WTC11 (cell line): Measurements from ENCODE around the gene INPP4B.

Experiments used
- ELF4 ChIP-seq: sonication (generic); formaldehyde crosslinking; IDR thresholded peaks from 2 replicates; pipeline ENCODE4 v1.8.1; 2022; ENCODE audit warnings: low read depth, mild to moderate bottlenecking, moderate library complexity, missing genetic modification reagents
- NR3C1 ChIP-seq: sonication (generic); formaldehyde crosslinking; conservative IDR thresholded peaks from 2 replicates; pipeline ENCODE4 v1.8.1; 2023; ENCODE audit warnings: low read depth, mild to moderate bottlenecking, missing genetic modification reagents
- TF ChIP-seq, protein P1 (sequence below): fragments of 200-600 bp; IDR thresholded peaks from 2 replicates; pipeline ENCODE4 v1.8.0; 2022; ENCODE audit warnings: antibody characterized with exemption
- TF ChIP-seq, protein P2 (sequence below): sonication (generic); formaldehyde crosslinking; IDR thresholded peaks from 2 replicates; pipeline ENCODE4 v1.8.1; 2023; ENCODE audit warnings: mild to moderate bottlenecking, moderate library complexity, missing genetic modification reagents

DNA sequence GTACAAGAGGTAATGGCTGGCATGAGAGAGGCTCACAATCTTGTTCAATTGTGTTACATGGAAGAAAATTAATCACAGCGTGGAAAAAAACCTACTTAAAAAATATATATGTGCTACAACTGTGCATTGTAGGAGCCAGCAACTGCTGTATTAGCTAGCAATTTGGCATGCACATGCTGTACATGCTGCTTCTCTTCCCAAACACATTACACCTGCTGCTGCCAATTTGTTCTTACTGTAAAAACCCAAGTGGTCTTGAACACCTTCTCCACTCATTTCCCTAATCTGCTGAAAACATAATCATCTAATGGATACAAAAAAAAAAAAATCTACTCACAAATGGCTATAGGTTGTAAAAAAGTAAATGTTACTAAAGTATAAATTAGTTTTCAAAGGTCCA is 264.2 kb downstream of the INPP4B start:
- TF ChIP-seq, protein P1, sequence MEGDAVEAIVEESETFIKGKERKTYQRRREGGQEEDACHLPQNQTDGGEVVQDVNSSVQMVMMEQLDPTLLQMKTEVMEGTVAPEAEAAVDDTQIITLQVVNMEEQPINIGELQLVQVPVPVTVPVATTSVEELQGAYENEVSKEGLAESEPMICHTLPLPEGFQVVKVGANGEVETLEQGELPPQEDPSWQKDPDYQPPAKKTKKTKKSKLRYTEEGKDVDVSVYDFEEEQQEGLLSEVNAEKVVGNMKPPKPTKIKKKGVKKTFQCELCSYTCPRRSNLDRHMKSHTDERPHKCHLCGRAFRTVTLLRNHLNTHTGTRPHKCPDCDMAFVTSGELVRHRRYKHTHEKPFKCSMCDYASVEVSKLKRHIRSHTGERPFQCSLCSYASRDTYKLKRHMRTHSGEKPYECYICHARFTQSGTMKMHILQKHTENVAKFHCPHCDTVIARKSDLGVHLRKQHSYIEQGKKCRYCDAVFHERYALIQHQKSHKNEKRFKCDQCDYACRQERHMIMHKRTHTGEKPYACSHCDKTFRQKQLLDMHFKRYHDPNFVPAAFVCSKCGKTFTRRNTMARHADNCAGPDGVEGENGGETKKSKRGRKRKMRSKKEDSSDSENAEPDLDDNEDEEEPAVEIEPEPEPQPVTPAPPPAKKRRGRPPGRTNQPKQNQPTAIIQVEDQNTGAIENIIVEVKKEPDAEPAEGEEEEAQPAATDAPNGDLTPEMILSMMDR: no peak
- no peak for TF ChIP-seq ELF4
- TF ChIP-seq, protein P2, sequence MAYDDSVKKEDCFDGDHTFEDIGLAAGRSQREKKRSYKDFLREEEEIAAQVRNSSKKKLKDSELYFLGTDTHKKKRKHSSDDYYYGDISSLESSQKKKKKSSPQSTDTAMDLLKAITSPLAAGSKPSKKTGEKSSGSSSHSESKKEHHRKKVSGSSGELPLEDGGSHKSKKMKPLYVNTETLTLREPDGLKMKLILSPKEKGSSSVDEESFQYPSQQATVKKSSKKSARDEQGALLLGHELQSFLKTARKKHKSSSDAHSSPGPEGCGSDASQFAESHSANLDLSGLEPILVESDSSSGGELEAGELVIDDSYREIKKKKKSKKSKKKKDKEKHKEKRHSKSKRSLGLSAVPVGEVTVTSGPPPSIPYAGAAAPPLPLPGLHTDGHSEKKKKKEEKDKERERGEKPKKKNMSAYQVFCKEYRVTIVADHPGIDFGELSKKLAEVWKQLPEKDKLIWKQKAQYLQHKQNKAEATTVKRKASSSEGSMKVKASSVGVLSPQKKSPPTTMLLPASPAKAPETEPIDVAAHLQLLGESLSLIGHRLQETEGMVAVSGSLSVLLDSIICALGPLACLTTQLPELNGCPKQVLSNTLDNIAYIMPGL (CRISPR knock-in tag): no peak
- TF ChIP-seq NR3C1: no peak
